Skeletal muscle tissue (tissue), 4 donors: Measurements from ENCODE around the gene VWA8. TPM values are rescaled to one million over a fixed set of nuclear protein-coding genes. Genes with fewer than 3 reads are reported as not detected.

Experiments used
- H3K27ac ChIP-seq: one replicate; pipeline ENCODE4 v1.7.0; 2013; ENCODE audit warnings: mild to moderate bottlenecking, low read depth, low read length, inconsistent platforms
- H3K27me3 ChIP-seq, 3 donors: one replicate each; pipeline ENCODE4 v1.7.0; 2013; ENCODE audit warnings: low read length in 3 of 3; ENCODE audit not compliant: control insufficient read depth in 3 of 3, insufficient read depth in 3 of 3
- H3K36me3 ChIP-seq, 3 donors: one replicate each; pipeline ENCODE4 v1.7.0; 2013; ENCODE audit warnings: low read length in 3 of 3; ENCODE audit not compliant: control insufficient read depth in 3 of 3, insufficient read depth in 3 of 3
- H3K4me1 ChIP-seq, 3 donors: one replicate each; pipeline ENCODE4 v1.7.0; 2013; ENCODE audit warnings: low read length in 3 of 3, mild to moderate bottlenecking in 3 of 3; ENCODE audit not compliant: control insufficient read depth in 3 of 3, insufficient read depth in 3 of 3
- H3K4me3 ChIP-seq, 3 donors: one replicate each; pipeline ENCODE4 v1.7.0; 2013; ENCODE audit warnings: low read length in 3 of 3
- H3K9ac ChIP-seq, 3 donors: one replicate each; pipeline ENCODE4 v1.7.0; 2013; ENCODE audit warnings: low read length in 3 of 3, mild to moderate bottlenecking in 3 of 3, moderate library complexity in 2 of 3, low read depth in 1 of 3
- H3K9me3 ChIP-seq, 3 donors: one replicate each; pipeline ENCODE4 v1.7.0; 2013; ENCODE audit warnings: low read length in 3 of 3; ENCODE audit not compliant: control insufficient read depth in 3 of 3
- total RNA-seq: library from RNA; depleted of rRNA; stranded (reverse); fragments of >200 nt; gene quantifications from one replicate; pipeline ENCODE4 v1.2.3, GENCODE V29; 2014
- donor health status: Osteomylitis.

VWA8 gene
- total RNA-seq, 1 donor from 2014 or later, result 49.1 TPM

GRCh38 chr13:41970022-41970421 lies 9.1 kb upstream of the VWA8 start:
- no peaks in the 10 kb centered on the region for H3K9me3 ChIP-seq
- no peaks in the 10 kb centered on the region for H3K36me3 ChIP-seq
- no peaks in the 10 kb centered on the region for H3K27me3 ChIP-seq

GRCh38 chr13:41969072-41969471 lies 8.2 kb upstream of the VWA8 start:
- H3K9ac ChIP-seq, result no peak overlapping the region
- H3K27ac ChIP-seq, result no peak overlapping the region
- peaks cover 0 to 2% (median 0%) of the 10 kb centered on the region in 3 donors for H3K4me1 ChIP-seq
- no peaks in the 10 kb centered on the region for H3K36me3 ChIP-seq
- H3K27me3 ChIP-seq, result no peaks in the 10 kb centered on the region
- no peak overlapping the region for H3K4me3 ChIP-seq
- no peaks in the 10 kb centered on the region for H3K9me3 ChIP-seq

More at GRCh38 chr13:41970022-41970421, 9.1 kb upstream of the VWA8 start:
- Histone ChIP-seq H3K4me1 (peaks cover 0 to 2% (median 0%) of the 10 kb centered on the region in 3 donors), H3K4me3 (no peak overlapping the region), H3K9ac (no peak overlapping the region), H3K27ac (no peak overlapping the region)

DNA sequence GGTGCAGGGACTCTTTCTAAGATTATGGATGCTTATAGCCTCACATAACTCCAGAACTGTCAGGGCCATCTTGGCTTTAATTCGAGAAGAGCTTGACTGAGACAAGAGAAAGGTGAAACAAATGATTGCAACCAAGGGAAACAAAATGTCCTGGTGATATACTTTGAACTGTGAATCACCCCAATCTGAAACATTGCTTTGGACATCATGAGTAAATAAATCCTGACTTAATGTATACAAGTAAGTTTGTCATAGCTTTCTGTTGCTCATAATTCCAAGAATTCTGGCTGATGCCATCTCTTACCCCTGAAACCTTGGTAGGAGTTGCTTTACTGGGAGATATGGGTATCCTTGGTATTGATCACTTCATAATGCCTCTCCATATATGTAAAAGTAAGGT lies 5.8 kb upstream of the VWA8 start:
- H3K4me3 ChIP-seq, result no peak overlapping the region
- no peaks in the 10 kb centered on the region for H3K36me3 ChIP-seq

GRCh38 chr13:41962994-41963393 lies 2.1 kb upstream of the VWA8 start:
- H3K4me1 ChIP-seq, result peaks cover 8 to 16% (median 8%) of the 10 kb centered on the region in 3 donors
- H3K36me3 ChIP-seq, result no peaks in the 10 kb centered on the region
- no peak overlapping the region for H3K4me3 ChIP-seq
- no peaks in the 10 kb centered on the region for H3K27me3 ChIP-seq
- H3K9ac ChIP-seq, result no peak overlapping the region
- H3K27ac ChIP-seq, result no peak overlapping the region
- H3K9me3 ChIP-seq, result no peaks in the 10 kb centered on the region

More for the DNA sequence above, 5.8 kb upstream of the VWA8 start:
- H3K9ac ChIP-seq, result no peak overlapping the region
- no peak overlapping the region for H3K27ac ChIP-seq
- H3K4me1 ChIP-seq, result peaks cover 1 to 4% (median 3%) of the 10 kb centered on the region in 3 donors
- no peaks in the 10 kb centered on the region for H3K9me3 ChIP-seq
- H3K27me3 ChIP-seq, result no peaks in the 10 kb centered on the region

GRCh38 chr13:41961466-41961760 lies 504 bp upstream of the VWA8 start:
- H3K4me1 ChIP-seq, result peaks cover 8 to 16% (median 8%) of the 10 kb centered on the region in 3 donors
- H3K27ac ChIP-seq, result peak overlapping the region; percentile 80
- H3K4me3 ChIP-seq, result peak overlapping the region; percentile 88 to 94 (median 89)
- peak overlapping the region; percentile 91 to 96 (median 96) for H3K9ac ChIP-seq
- H3K9me3 ChIP-seq, result no peaks in the 10 kb centered on the region
- no peaks in the 10 kb centered on the region for H3K36me3 ChIP-seq
- H3K27me3 ChIP-seq, result no peaks in the 10 kb centered on the region

- peak overlapping the region; percentile 88 to 94 (median 89) for H3K4me3 ChIP-seq
- peak overlapping the region; percentile 91 to 96 (median 96) for H3K9ac ChIP-seq
- H3K4me1 ChIP-seq, result peaks cover 10 to 21% (median 18%) of the 10 kb centered on the region in 3 donors
- H3K9me3 ChIP-seq, result no peaks in the 10 kb centered on the region
- H3K36me3 ChIP-seq, result no peaks in the 10 kb centered on the region
- no peaks in the 10 kb centered on the region for H3K27me3 ChIP-seq
- peak overlapping the region; percentile 80 for H3K27ac ChIP-seq
Measured at GRCh38 chr13:41960211-41960636, 685 bp downstream of the VWA8 start.

- Histone ChIP-seq H3K9ac (peak overlapping the region in 1 of 3 donors; percentile 10), H3K9me3 (no peaks in the 10 kb centered on the region), H3K27me3 (no peaks in the 10 kb centered on the region), H3K4me3 (no peak overlapping the region), H3K36me3 (no peaks in the 10 kb centered on the region), H3K4me1 (peaks cover 11 to 16% (median 15%) of the 10 kb centered on the region in 3 donors), H3K27ac (no peak overlapping the region)
Measured at GRCh38 chr13:41956272-41956671, 4.6 kb downstream of the VWA8 start.

DNA sequence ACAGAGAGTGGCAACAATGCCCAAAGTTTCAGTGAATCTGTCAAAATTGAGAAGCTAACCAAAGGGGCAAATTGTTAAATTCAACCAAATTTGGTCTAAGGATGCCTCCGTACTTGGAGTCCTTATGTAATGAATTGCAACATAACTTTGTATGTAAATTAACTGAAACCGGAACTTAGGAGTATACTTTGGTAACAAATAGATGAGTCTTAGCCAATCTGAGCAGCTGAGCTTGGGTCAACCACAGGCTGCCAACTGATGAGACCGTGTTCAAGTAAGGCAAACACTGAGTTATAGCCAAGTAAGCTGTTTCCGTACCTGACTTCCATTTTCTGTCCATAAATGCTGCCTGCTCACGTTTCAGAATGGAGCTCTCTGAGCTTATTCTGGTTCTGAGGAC lies 5.3 kb downstream of the VWA8 start:
- Histone ChIP-seq H3K36me3 (no peaks in the 10 kb centered on the region), H3K4me1 (peaks cover 11 to 16% (median 14%) of the 10 kb centered on the region in 3 donors), H3K9ac (no peak overlapping the region), H3K9me3 (no peaks in the 10 kb centered on the region), H3K27me3 (no peaks in the 10 kb centered on the region), H3K27ac (no peak overlapping the region), H3K4me3 (peak overlapping the region in 2 of 3 donors; percentile 24 to 25)

- H3K27ac ChIP-seq, result no peak overlapping the region
- peaks cover 11 to 16% (median 11%) of the 10 kb centered on the region in 3 donors for H3K4me1 ChIP-seq
- H3K27me3 ChIP-seq, result no peaks in the 10 kb centered on the region
- peaks cover 0 to 2% (median 0%) of the 10 kb centered on the region in 3 donors for H3K36me3 ChIP-seq
- H3K9ac ChIP-seq, result no peak overlapping the region
- H3K9me3 ChIP-seq, result no peaks in the 10 kb centered on the region
- no peak overlapping the region for H3K4me3 ChIP-seq
Measured at GRCh38 chr13:41954226-41954625, 6.7 kb downstream of the VWA8 start.

DNA sequence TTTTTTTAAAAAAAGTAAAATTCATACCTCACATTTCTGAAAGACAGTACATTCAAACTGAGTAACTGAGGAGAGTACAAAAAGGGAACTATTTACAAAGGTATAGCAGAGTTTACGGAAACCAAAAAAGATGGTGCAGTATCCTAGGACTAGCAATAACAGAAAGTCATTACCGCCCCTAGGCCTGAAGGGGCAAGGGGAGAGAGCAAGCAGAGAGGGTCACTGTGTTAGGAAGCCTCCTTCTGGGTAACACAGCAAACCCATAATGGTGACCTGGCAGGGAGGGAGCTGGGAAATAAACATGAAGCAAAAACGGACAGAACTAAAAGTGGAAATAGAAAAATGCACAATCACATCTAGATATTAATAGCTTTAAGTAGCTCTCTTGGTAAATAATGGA lies 8.2 kb downstream of the VWA8 start:
- H3K36me3 ChIP-seq, result peaks cover 0 to 2% (median 0%) of the 10 kb centered on the region in 3 donors
- no peaks in the 10 kb centered on the region for H3K27me3 ChIP-seq
- peaks cover 5 to 13% (median 7%) of the 10 kb centered on the region in 3 donors for H3K4me1 ChIP-seq
- H3K27ac ChIP-seq, result no peak overlapping the region
- H3K9ac ChIP-seq, result no peak overlapping the region
- H3K4me3 ChIP-seq, result no peak overlapping the region
- H3K9me3 ChIP-seq, result no peaks in the 10 kb centered on the region
